Activated CD4-positive, alpha-beta T cell treated with anti-CD3 and anti-CD28 coated beads, Interleukin-2, amount 10 ng/mL, durations not matched to agents 24 days and 14 days (primary cell): Measurements from ENCODE around the gene CCDC85A. TPM values are rescaled to one million over a fixed set of nuclear protein-coding genes. Genes with fewer than 3 reads are reported as not detected.

ENCODE experiments used
- DNase-seq: peaks from one replicate; pipeline ENCODE4 v3.0.0; 2022
- H3K27ac Mint-ChIP-seq: one replicate; pipeline ENCODE4 v1.8.0; 2022; ENCODE audit warnings: mild to moderate bottlenecking, mixed read lengths
- H3K27me3 Mint-ChIP-seq: one replicate; pipeline ENCODE4 v1.8.0; 2022; ENCODE audit warnings: mixed read lengths
- H3K36me3 Mint-ChIP-seq: one replicate; pipeline ENCODE4 v1.8.0; 2022; ENCODE audit warnings: low read depth, mild to moderate bottlenecking, mixed read lengths
- H3K4me1 Mint-ChIP-seq: one replicate; pipeline ENCODE4 v1.8.0; 2021; ENCODE audit warnings: mixed read lengths
- H3K4me3 Mint-ChIP-seq: one replicate; pipeline ENCODE4 v1.8.0; 2022; ENCODE audit warnings: mild to moderate bottlenecking, moderate library complexity, mixed read lengths
- H3K9me3 Mint-ChIP-seq: one replicate; pipeline ENCODE4 v1.8.0; 2021; ENCODE audit warnings: mixed read lengths
- intact Hi-C: fragments of 100-400 bp; cut with micrococcal nuclease; formaldehyde crosslinking; loops from one replicate; pipeline ENCODE4 v1.15.1; 2023
- total RNA-seq: library from RNA; stranded (reverse); gene quantifications from 2 replicates; pipeline ENCODE4 v1.2.3, GENCODE V29; 2022

The CCDC85A gene
- total RNA-seq, 1 donor from 2014 or later = not detected

DNA sequence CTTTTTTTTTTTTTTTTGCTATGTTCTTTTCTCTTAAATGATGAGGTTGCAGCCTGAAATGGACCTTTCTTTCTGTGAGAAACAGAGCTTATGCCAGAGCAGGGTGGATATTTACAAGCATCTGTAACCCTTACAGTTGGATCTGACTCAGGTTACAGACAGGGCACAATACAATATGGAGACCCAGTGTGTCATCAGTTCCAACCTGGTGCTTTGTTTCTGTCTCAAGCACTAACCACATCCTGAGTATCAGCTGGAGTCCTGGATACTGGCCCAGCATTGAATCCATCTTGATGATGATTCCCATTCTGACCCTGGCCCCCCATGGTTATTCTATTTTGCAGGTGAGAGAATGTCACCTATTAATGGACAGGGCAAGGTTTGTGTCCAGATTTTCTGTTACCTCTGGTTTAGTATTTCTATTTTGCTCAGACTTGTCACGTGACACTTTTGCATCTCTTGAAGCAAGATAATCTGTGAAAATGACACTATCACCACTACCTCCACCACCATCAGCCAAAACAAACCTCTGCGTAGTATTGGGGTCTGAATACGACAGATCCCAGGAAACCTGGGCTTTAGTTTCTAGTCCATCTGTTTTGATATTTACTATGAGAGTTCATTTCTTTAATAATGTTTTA lies 174.0 kb downstream of the CCDC85A start:
- Mint-ChIP-seq H3K4me1 (no peaks in the 10 kb centered on the region), H3K9me3 (no peaks in the 10 kb centered on the region), H3K4me3 (no peak overlapping the region), H3K36me3 (no peaks in the 10 kb centered on the region), H3K27me3 (no peaks in the 10 kb centered on the region), H3K27ac (no peak overlapping the region)
- intact Hi-C loops = no loop called here
- no peak for DNase-seq

DNA sequence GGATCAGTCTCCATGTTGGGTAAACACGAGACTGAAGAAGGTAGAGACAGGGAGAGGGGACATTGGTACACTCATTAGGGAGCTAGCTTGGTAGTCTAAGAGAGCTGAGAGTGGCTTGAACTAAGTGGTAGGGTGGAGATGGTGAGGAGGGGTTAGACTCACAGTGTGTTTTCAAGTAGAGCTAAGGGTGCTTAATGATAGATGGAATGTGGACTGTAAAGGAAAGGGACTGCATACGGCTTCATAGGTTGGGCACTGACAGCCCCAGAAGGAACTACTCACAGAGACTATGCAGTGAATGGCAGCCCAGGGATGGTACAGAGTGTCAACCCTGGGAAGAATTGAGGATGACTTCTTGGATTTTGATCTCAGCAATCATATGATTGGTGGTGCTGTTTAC lies 178.1 kb downstream of the CCDC85A start:
- Mint-ChIP-seq H3K27me3 (no peaks in the 10 kb centered on the region), H3K36me3 (no peaks in the 10 kb centered on the region), H3K4me1 (no peaks in the 10 kb centered on the region), H3K4me3 (no peak overlapping the region), H3K27ac (no peak overlapping the region), H3K9me3 (no peaks in the 10 kb centered on the region)
- DNase-seq = no peak
- intact Hi-C loops = no loop called here

GRCh38 chr2:56364902-56365301 lies 181.1 kb downstream of the CCDC85A start:
- Mint-ChIP-seq H3K27ac (no peak overlapping the region), H3K36me3 (no peaks in the 10 kb centered on the region), H3K4me1 (no peaks in the 10 kb centered on the region), H3K27me3 (no peaks in the 10 kb centered on the region), H3K4me3 (no peak overlapping the region), H3K9me3 (no peaks in the 10 kb centered on the region)
- intact Hi-C loops = no loop called here
- DNase-seq = no peak

- no peak for DNase-seq
- intact Hi-C loops = no loop called here
- no peaks in the 10 kb centered on the region for H3K36me3 Mint-ChIP-seq
- H3K27ac Mint-ChIP-seq = no peak overlapping the region
- H3K4me1 Mint-ChIP-seq = no peaks in the 10 kb centered on the region
- H3K9me3 Mint-ChIP-seq = no peaks in the 10 kb centered on the region
- no peak overlapping the region for H3K4me3 Mint-ChIP-seq
- H3K27me3 Mint-ChIP-seq = no peaks in the 10 kb centered on the region
These were observed 185.5 kb downstream of the CCDC85A start for GRCh38 chr2:56369316-56369715.

DNA sequence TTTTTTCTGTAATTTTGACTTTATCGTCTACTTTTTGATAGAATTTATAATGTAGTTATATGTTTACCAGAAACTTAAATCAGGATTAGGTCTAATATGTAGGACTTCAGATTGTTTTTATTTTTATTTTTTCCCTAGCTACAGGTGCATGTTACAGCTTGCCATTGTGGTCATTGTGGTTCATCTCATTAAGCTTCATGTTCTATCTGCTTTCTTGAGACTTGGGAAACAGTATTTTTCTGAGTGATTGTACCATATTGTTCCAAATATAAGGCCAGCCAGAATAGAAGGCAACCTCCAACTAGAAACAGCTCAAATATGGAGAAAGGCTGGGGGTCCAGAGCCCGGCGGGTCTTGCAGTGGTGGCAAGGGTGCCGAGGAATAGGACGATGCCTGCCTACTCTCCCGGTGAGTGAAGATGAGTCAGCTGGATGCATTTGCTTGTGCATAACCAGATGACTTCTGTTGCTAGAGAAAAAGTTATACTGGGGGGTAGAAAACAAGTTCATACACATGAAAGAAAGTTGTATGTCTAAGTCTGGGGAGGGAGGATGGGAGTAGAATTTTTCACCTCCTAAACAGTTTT lies 188.4 kb downstream of the CCDC85A start:
- DNase-seq = no peak
- Mint-ChIP-seq H3K36me3 (no peaks in the 10 kb centered on the region), H3K9me3 (no peaks in the 10 kb centered on the region), H3K4me3 (no peak overlapping the region), H3K27me3 (no peaks in the 10 kb centered on the region), H3K4me1 (no peaks in the 10 kb centered on the region), H3K27ac (no peak overlapping the region)
- intact Hi-C loops = no loop called here

- Mint-ChIP-seq H3K27me3 (no peaks in the 10 kb centered on the region), H3K9me3 (no peaks in the 10 kb centered on the region), H3K4me3 (no peak overlapping the region), H3K27ac (no peak overlapping the region), H3K36me3 (no peaks in the 10 kb centered on the region), H3K4me1 (no peaks in the 10 kb centered on the region)
- no peak for DNase-seq
- intact Hi-C loops = no loop called here
These were observed 191.5 kb downstream of the CCDC85A start for GRCh38 chr2:56375251-56375650.

GRCh38 chr2:56376699-56377665 lies 193.2 kb downstream of the CCDC85A start:
- H3K36me3 Mint-ChIP-seq = no peaks in the 10 kb centered on the region
- no peaks in the 10 kb centered on the region for H3K27me3 Mint-ChIP-seq
- H3K4me1 Mint-ChIP-seq = no peaks in the 10 kb centered on the region
- no peak overlapping the region for H3K4me3 Mint-ChIP-seq
- intact Hi-C loops = no loop called here
- no peak for DNase-seq
- H3K9me3 Mint-ChIP-seq = no peaks in the 10 kb centered on the region
- no peak overlapping the region for H3K27ac Mint-ChIP-seq

DNA sequence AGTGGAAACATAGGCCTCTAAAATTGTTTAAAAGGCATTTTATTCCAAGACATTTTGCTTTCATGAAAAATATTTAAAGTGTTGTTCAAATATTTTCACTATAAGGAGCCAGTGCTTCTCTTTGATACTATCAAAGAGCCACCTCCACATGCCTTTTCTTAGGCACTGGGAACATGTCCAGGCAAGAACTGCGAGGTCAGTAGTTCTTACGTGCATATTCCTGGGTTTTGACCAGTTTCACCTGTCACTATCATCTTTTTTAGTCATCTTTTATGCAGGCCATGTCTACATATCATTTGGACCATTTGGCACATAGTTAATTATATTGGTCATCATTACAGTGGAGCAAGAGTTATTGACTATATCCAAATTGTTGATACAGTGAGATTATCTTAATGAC lies 195.3 kb downstream of the CCDC85A start:
- no peaks in the 10 kb centered on the region for H3K4me1 Mint-ChIP-seq
- intact Hi-C loops = no loop called here
- no peak overlapping the region for H3K4me3 Mint-ChIP-seq
- no peak overlapping the region for H3K27ac Mint-ChIP-seq
- DNase-seq = no peak
- H3K9me3 Mint-ChIP-seq = no peaks in the 10 kb centered on the region
- H3K36me3 Mint-ChIP-seq = no peaks in the 10 kb centered on the region
- no peaks in the 10 kb centered on the region for H3K27me3 Mint-ChIP-seq

DNA sequence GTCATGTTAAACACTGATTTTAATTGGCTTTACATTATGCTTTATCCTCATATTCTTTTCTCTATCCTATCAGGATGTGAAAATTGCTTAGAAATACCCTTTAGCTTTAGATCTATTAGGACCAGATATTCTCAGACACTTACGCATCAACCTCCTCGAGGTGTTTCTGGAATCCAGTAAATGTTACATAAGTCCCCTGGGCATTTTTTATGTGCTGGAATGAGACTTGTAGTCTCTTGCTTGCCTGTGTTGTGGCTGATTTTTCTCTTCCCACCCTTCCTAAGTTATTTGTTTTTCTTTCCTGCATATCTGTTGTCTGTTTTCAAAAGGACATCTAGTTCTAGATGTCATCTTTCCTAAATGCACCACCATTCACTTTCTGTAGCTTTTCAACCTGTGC lies 197.1 kb downstream of the CCDC85A start:
- H3K27me3 Mint-ChIP-seq = no peaks in the 10 kb centered on the region
- intact Hi-C loops = no loop called here
- no peaks in the 10 kb centered on the region for H3K4me1 Mint-ChIP-seq
- DNase-seq = no peak
- H3K4me3 Mint-ChIP-seq = no peak overlapping the region
- no peaks in the 10 kb centered on the region for H3K36me3 Mint-ChIP-seq
- no peak overlapping the region for H3K27ac Mint-ChIP-seq
- no peaks in the 10 kb centered on the region for H3K9me3 Mint-ChIP-seq

GRCh38 chr2:56382466-56382865 lies 198.7 kb downstream of the CCDC85A start:
- Mint-ChIP-seq H3K27me3 (no peaks in the 10 kb centered on the region), H3K27ac (no peak overlapping the region), H3K36me3 (no peaks in the 10 kb centered on the region), H3K4me3 (no peak overlapping the region), H3K4me1 (no peaks in the 10 kb centered on the region), H3K9me3 (no peaks in the 10 kb centered on the region)
- no peak for DNase-seq
- intact Hi-C loops = no loop called here

- Mint-ChIP-seq H3K36me3 (no peaks in the 10 kb centered on the region), H3K27ac (no peak overlapping the region), H3K4me1 (no peaks in the 10 kb centered on the region), H3K27me3 (no peaks in the 10 kb centered on the region), H3K4me3 (no peak overlapping the region), H3K9me3 (no peaks in the 10 kb centered on the region)
- intact Hi-C loops = no loop called here
- no peak for DNase-seq
These were observed 202.9 kb downstream of the CCDC85A start for GRCh38 chr2:56386657-56387056.

DNA sequence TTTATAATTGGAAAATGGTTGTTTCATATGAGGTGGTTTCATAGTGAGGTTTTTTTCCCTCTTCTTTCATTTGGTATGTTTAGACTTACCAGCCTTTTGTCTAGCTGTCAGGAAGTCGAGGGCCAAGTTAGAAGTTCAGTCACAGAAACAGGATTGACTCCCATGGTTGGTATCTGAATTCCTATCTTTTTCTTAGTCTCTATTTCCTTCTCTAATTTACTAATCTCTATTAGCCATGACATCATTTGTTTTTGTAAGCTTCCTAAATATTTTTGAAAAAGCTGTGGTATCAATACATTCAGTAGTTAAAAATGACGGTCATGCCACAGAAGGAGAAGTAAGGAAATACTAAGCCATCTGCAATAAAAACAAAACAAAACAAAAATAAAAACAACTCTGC lies 206.9 kb downstream of the CCDC85A start:
- H3K4me3 Mint-ChIP-seq = no peak overlapping the region
- intact Hi-C loops = no loop called here
- no peak for DNase-seq
- no peaks in the 10 kb centered on the region for H3K36me3 Mint-ChIP-seq
- H3K9me3 Mint-ChIP-seq = no peaks in the 10 kb centered on the region
- H3K27ac Mint-ChIP-seq = no peak overlapping the region
- H3K27me3 Mint-ChIP-seq = no peaks in the 10 kb centered on the region
- no peaks in the 10 kb centered on the region for H3K4me1 Mint-ChIP-seq

GRCh38 chr2:56410140-56410539 lies 226.3 kb downstream of the CCDC85A start:
- Mint-ChIP-seq H3K4me1 (no peaks in the 10 kb centered on the region), H3K27ac (no peak overlapping the region), H3K9me3 (no peaks in the 10 kb centered on the region), H3K4me3 (no peak overlapping the region), H3K27me3 (no peaks in the 10 kb centered on the region), H3K36me3 (no peaks in the 10 kb centered on the region)
- intact Hi-C loops = no loop called here
- no peak for DNase-seq

GRCh38 chr2:56416500-56417176 lies 232.8 kb downstream of the CCDC85A start:
- no peaks in the 10 kb centered on the region for H3K4me1 Mint-ChIP-seq
- intact Hi-C loops = no loop called here
- peaks cover 4% of the 10 kb centered on the region for H3K9me3 Mint-ChIP-seq
- H3K27ac Mint-ChIP-seq = no peak overlapping the region
- no peak for DNase-seq
- no peak overlapping the region for H3K4me3 Mint-ChIP-seq
- no peaks in the 10 kb centered on the region for H3K27me3 Mint-ChIP-seq
- no peaks in the 10 kb centered on the region for H3K36me3 Mint-ChIP-seq
